Endometrial microvascular endothelial cells (primary cell): ENCODE measurements around the gene ANTKMT. TPM values are rescaled to one million over a fixed set of nuclear protein-coding genes. Genes with fewer than 3 reads are reported as not detected.
"Not testable (repeated sequence)": the region's sequence is repeated elsewhere in the genome, so short reads cannot be mapped to it uniquely, and the experiment has no call there.

Source experiments
- in situ Hi-C: cut with HindIII; loops from 2 replicates; pipeline ENCODE4 v1.10.0; 2017; ENCODE audit warnings: low sequenced_read_pairs, low pct_unique_long_range_greater_than_20kb; ENCODE audit errors: inconsistent ontology term
- total RNA-seq: library from RNA; depleted of rRNA; stranded (reverse); fragments of >200 nt; gene quantifications from one replicate; pipeline ENCODE4 v1.2.3, GENCODE V29; 2015; ENCODE audit errors: inconsistent ontology term

ANTKMT gene
- total RNA-seq, 1 donor from 2014 or later = 14.0 TPM

- in situ Hi-C loops = no loop called here
These were observed 40.4 kb upstream of the ANTKMT start for GRCh38 chr16:680625-680945.

- in situ Hi-C loops = no loop called here
These were observed 39.8 kb upstream of the ANTKMT start for GRCh38 chr16:680967-681745.

DNA sequence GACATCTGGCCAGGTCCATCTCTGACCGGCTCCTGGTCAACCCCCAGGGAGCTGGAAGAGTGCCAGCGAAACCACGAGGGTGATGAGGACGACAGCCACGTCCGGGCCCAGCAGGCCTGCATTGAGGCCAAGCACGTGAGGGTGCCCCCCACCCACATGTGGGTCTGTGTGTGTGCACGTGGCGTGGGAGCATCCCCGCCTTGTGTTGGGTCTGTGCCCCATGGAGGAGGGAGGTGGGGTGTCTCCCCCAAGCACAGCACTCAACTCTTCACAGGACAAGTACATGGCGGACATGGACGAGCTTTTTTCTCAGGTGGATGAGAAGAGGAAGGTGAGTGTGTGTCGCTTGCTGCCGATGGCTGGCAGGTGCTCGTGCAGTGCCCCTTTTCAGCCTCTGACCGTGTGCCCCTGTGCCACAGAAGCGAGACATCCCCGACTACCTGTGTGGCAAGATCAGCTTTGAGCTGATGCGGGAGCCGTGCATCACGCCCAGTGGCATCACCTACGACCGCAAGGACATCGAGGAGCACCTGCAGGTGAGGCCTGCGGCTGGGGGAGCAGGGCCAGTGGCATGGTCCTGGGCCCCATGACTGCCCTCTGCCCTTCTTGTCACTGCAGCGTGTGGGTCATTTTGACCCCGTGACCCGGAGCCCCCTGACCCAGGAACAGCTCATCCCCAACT, 39.1 kb upstream of the ANTKMT start:
- in situ Hi-C loops = no loop called here

DNA sequence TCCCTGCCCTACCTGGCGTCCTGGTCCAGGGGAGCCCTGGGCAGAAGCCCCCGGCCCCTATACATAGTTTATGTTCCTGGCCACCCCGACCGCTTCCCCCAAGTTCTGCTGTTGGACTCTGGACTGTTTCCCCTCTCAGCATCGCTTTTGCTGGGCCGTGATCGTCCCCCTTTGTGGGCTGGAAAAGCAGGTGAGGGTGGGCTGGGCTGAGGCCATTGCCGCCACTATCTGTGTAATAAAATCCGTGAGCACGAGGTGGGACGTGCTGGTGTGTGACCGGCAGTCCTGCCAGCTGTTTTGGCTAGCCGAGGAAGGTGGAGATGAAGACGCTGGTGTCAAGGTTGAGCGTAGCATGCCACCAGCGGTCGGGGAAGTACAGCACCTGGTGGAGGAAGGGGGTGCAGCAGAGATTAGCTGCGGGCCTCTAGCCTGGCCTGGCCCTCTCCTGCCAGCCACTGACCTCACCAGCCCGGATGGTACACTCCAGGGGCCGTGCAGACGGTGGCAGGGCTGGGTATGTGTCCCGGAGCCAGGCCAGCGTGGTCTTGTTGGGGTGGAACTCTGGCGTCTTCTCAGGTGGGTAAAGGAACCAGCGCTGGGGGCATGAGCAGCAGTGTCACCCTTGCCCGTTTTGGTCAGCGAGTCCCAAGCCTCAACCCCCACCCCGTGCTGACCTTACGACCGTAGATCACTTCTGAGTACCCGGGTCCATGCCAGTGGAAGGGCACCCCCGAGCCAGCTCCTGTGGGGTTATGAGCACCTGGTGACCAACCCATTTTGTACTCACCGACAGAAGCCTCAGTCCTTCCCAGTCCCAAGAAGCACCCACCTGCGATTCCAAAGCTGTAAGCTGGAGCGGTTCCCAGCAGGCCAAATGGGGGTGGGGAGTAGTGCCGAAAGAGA, 38.2 kb upstream of the ANTKMT start:
- in situ Hi-C loops = no loop called here

DNA sequence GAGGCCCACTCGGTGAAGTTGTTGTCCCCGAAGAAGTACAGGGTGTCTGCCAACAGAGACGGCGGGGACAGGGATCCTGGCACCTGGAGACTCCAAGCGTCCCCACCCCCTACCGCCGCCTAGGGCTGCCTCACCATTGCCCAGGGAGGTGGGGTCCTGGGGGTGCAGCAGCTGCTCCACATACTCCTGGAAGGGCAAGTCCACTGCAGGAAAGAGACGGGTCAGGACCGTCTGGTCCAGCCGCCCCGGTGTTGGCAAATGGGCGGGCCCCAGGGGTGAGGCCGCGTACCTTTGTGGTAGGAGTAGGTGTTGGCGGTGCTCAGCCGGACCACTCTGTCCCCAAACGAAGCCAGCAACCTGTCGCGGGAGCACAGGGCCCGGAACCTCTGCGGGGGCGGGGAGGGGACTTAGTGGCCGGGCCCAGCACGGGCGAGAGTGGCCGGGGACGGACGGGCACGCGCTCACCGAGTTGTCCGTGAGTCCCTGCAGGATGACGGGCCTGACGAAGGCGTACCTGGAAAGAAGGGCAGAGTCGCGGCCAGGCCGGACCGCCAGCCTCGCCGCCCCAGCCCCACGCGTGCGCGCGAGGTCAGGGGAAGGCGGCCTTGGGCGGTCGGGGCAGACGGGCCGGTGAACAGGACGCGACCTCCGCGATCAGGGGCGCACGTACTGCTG, 37.4 kb upstream of the ANTKMT start:
- in situ Hi-C loops = no loop called here

DNA sequence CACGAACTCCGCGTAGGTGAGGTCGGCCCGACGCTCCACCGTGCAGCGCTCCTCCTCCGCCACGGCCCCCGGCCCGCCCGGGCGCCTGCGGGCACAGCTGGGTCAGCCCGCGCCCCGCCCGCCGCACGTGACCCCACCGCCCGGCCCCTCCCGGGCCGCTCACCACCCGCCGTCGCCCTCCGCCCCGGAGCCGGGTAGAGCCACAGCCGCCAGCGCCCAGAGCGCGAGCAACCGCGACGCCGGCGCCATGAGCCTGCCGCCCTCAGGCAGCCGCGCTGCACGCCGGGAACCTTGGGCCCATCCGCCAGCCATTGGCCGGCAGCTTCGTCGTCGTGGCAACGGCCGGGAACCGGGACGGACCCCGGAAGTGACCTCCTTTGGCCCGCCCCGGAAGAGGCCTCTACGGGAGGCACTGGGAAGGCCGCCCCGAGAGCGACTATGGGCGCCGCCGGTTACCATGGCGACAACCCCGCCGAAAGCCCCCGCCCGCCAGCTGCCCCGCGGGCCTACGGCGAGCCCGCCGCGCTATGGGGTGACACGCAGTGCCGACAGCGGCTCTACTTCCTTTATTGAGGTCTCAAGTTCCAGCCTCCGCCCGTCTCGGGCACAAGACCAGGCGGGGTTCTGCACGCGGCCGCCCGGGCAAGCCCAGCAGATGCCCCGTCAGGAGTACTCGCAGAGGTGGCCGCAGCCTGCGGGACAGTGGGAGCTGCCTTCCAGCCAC, 36.7 kb upstream of the ANTKMT start, which contains the start of gene JMJD8:
Gene JMJD8, minus strand, starts transcription at position 264 of the 724 bp plus-strand sequence. Its CDS starts 15 bp downstream, at position 249.
- in situ Hi-C loops = no loop called here

GRCh38 chr16:684961-685696, 35.8 kb upstream of the ANTKMT start:
- in situ Hi-C loops = no loop called here

- in situ Hi-C loops = no loop called here
These were observed 35.0 kb upstream of the ANTKMT start for GRCh38 chr16:685967-686366.

GRCh38 chr16:686459-687260, 34.3 kb upstream of the ANTKMT start:
- in situ Hi-C loops = no loop called here

GRCh38 chr16:687499-687898, 33.4 kb upstream of the ANTKMT start:
- in situ Hi-C loops = no loop called here

GRCh38 chr16:689175-689897, 31.6 kb upstream of the ANTKMT start:
- in situ Hi-C loops = no loop called here

- in situ Hi-C loops = not testable (repeated sequence)
These were observed 29.7 kb upstream of the ANTKMT start for GRCh38 chr16:691242-691641.

DNA sequence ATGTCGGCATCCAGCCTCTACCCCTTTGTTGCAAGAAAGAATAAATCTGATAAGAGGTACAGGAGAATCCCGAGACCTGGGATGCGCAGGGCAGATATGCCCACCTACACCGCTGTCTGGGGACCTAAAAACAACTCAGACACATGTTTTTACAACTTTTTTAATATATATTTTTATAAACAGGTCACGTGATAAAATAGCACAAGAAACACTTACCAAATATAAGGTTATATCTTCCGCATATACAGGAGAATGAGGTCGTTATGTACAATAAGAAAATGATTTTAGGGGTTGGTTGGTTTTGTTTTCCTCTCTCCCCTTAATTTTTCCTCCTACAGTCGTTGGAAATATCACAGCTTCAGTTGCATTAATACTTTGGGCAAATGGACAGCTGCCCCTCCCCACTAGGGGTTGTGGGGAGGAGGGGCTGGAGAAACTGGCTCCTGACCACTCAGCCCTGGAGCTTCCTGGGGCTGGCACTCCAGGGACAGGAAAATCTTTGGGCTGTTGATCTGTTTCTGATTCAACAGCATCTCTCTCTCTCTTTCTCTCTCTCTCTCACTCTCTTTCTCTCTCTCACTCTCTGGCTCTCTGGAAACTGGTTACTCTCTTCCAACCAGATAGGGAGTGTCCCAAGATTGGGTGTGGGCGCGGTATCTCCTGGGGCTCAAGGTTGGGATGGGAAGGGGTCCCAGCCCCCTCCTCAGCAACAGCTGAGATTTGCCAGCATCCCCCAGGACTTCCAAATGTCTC, 28.4 kb upstream of the ANTKMT start:
- in situ Hi-C loops = no loop called here

GRCh38 chr16:693364-693763, 27.6 kb upstream of the ANTKMT start:
- in situ Hi-C loops = no loop called here

DNA sequence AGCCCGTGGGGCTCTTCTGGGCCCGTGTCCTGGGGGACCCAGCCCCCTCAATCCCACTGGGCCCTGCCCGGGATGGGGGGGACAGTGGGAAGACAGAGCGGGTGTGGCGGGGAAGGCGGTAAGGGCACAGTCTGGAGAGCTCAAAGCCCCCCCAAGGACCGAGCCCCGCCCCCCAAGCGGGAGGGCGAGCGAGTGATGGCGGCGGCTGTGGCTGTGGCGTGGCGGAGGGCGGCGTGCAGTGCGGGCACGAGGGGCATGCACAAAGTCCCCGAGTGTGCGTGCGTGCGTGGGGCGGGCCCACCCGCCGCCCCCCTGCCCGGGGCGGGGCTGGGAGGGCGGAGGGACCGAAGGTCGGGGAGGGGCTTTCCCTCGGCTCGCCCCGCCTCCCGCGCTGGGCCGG, 27.2 kb upstream of the ANTKMT start:
- in situ Hi-C loops = no loop called here
